Liver (tissue), 9 donors: Measurements from ENCODE around the gene ARHGEF4. TPM values are rescaled to one million over a fixed set of nuclear protein-coding genes. Genes with fewer than 3 reads are reported as not detected.

Experiments
- DNase-seq: peaks from one replicate; pipeline ENCODE4 v3.0.0-alpha.2; 2017; ENCODE audit warnings: low spot score
- H3K27ac ChIP-seq, 2 donors: one replicate each; pipeline ENCODE4 v1.7.0; 2013; ENCODE audit warnings: inconsistent platforms in 2 of 2, low read length in 2 of 2, control low read depth in 1 of 2, low read depth in 1 of 2, mild to moderate bottlenecking in 1 of 2
- H3K27me3 ChIP-seq, 4 donors: one replicate each; pipeline versions ENCODE4 v1.6.1 to v1.7.0; 2013; ENCODE audit warnings: low read length in 3 of 4, inconsistent platforms in 1 of 4, mild to moderate bottlenecking in 1 of 4, moderate library complexity in 1 of 4; ENCODE audit not compliant: control insufficient read depth in 4 of 4, insufficient read depth in 4 of 4
- H3K36me3 ChIP-seq, 4 donors: one replicate each; pipeline versions ENCODE4 v1.6.1 to v1.7.0; 2013; ENCODE audit warnings: low read length in 3 of 4, mild to moderate bottlenecking in 3 of 4, low read depth in 1 of 4, moderate library complexity in 1 of 4; ENCODE audit not compliant: control insufficient read depth in 4 of 4, insufficient read depth in 3 of 4
- H3K4me1 ChIP-seq, 4 donors: one replicate each; pipeline versions ENCODE4 v1.6.1 to v1.7.0; 2013; ENCODE audit warnings: low read length in 3 of 4, mild to moderate bottlenecking in 3 of 4, moderate library complexity in 1 of 4; ENCODE audit not compliant: control insufficient read depth in 4 of 4, insufficient read depth in 4 of 4
- H3K4me3 ChIP-seq, 3 donors: one replicate each; pipeline versions ENCODE4 v1.6.1 to v1.7.0; 2013; ENCODE audit warnings: low read length in 3 of 3, control low read depth in 1 of 3, low read depth in 1 of 3, mild to moderate bottlenecking in 1 of 3
- H3K9ac ChIP-seq, 2 donors: one replicate each; pipeline ENCODE4 v1.7.0; 2013; ENCODE audit warnings: low read length in 2 of 2, mild to moderate bottlenecking in 2 of 2, moderate library complexity in 2 of 2, control low read depth in 1 of 2, low read depth in 1 of 2
- H3K9me3 ChIP-seq, 4 donors: one replicate each; pipeline versions ENCODE4 v1.6.1 to v1.7.0; 2013; ENCODE audit warnings: low read length in 3 of 4; ENCODE audit not compliant: control insufficient read depth in 4 of 4
- ATF3 ChIP-seq: IDR thresholded peaks from 2 replicates; pipeline ENCODE4 v1.6.1; 2016; ENCODE audit warnings: antibody characterized with exemption
- CTCF ChIP-seq: fragments of 150-350 bp; IDR thresholded peaks from 2 replicates; pipeline ENCODE4 v1.5.1; 2017; ENCODE audit warnings: improper control_type of control experiment, low read depth, low read length; ENCODE audit not compliant: missing input control
- FOXA1 ChIP-seq: IDR thresholded peaks from 2 replicates; pipeline ENCODE4 v1.6.1; 2016; ENCODE audit warnings: antibody characterized with exemption
- FOXA2 ChIP-seq: IDR thresholded peaks from 2 replicates; pipeline ENCODE4 v1.6.1; 2016; ENCODE audit warnings: antibody characterized with exemption
- GABPA ChIP-seq, 2 donors: IDR thresholded peaks in 1 of 2; conservative IDR thresholded peaks in 1 of 2; 2 replicates each; pipeline ENCODE4 v1.6.1; 2016; ENCODE audit warnings: antibody characterized with exemption in 2 of 2, mild to moderate bottlenecking in 1 of 2, moderate library complexity in 1 of 2
- HNF4A ChIP-seq, 2 donors: conservative IDR thresholded peaks; 2 replicates each; pipeline ENCODE4 v1.6.1; 2016; ENCODE audit warnings: antibody characterized with exemption in 2 of 2, mild to moderate bottlenecking in 2 of 2
- HNF4G ChIP-seq: IDR thresholded peaks from 2 replicates; pipeline ENCODE4 v1.6.1; 2016; ENCODE audit warnings: antibody characterized with exemption
- RAD21 ChIP-seq, 2 donors: IDR thresholded peaks; 2 replicates each; pipeline ENCODE4 v1.6.1; 2016; ENCODE audit warnings: antibody characterized with exemption in 2 of 2, mild to moderate bottlenecking in 2 of 2
- REST ChIP-seq: IDR thresholded peaks from 2 replicates; pipeline ENCODE4 v1.6.1; 2016; ENCODE audit warnings: antibody characterized with exemption, mild to moderate bottlenecking
- RXRA ChIP-seq, 2 donors: IDR thresholded peaks; 2 replicates each; pipeline ENCODE4 v1.6.1; 2017 to 2018; ENCODE audit warnings: antibody characterized with exemption in 2 of 2, mild to moderate bottlenecking in 1 of 2
- SP1 ChIP-seq: IDR thresholded peaks from 2 replicates; pipeline ENCODE4 v1.6.1; 2018; ENCODE audit warnings: antibody characterized with exemption, mild to moderate bottlenecking
- YY1 ChIP-seq: IDR thresholded peaks from 2 replicates; pipeline ENCODE4 v1.6.1; 2016; ENCODE audit warnings: antibody characterized with exemption, mild to moderate bottlenecking
- WGBS: extraction: QIAGEN DNeasy Blood & Tissue Kit; methylation state at CpG from one replicate; pipeline ENCODE4 v1.1.7; 2013; 5-methylcytosine and 5-hydroxymethylcytosine counted together
- polyA plus RNA-seq, 2 donors: library from polyadenylated mRNA; stranded (reverse) in 1 of 2; unstranded in 1 of 2; fragments of 200-250 nt in 1 of 2; fragments of >200 nt in 1 of 2; fragmentation: Nextera tagmentation in 1 of 2; extraction: Ambion mirVana in 1 of 2; gene quantifications; one replicate each; pipeline versions ENCODE4 v1.2.1 to v1.2.3, GENCODE V29; 2013 to 2015
- total RNA-seq, 2 donors: library from RNA; depleted of rRNA; stranded (reverse); fragments of >200 nt; gene quantifications; one replicate each; pipeline ENCODE4 v1.2.3, GENCODE V29; 2014
- TF ChIP-seq, protein P1 (sequence below): IDR thresholded peaks from 2 replicates; pipeline ENCODE4 v1.6.1; 2016; ENCODE audit warnings: antibody characterized with exemption
- TF ChIP-seq, protein P2 (sequence below): IDR thresholded peaks from 2 replicates; pipeline ENCODE4 v1.6.1; 2016; ENCODE audit warnings: antibody characterized with exemption
- donor health status: healthy.
- donor health status: healthy.
- donor health status: healthy.
- donor health status: healthy.
- donor health status: healthy.

Gene ARHGEF4
- total and polyA plus RNA-seq, 4 donors, result 0.08 TPM; not detected in 2

DNA sequence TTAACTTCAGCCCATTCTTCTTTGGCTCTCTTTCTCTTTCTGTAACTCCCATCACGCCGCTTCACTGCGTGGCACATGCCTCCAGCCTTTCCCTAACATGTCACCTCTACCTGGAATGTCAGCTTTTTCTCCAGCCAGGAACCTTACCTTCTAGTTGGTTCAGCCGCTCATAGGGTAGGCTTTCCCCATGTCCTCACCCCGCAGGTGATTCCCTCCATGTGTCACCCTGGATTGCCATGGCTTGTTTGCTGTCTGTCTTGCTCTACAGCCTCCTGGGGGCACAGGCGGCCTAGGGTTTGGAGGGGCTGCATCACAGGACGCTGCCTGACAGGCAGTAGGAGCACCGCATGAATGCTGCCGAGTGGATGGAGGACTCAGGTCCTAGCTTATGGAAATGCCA, 39.2 kb downstream of the ARHGEF4 start:
- no peak for TF ChIP-seq REST
- no peak for TF ChIP-seq FOXA2
- TF ChIP-seq ATF3, result no peak
- TF ChIP-seq SP1, result no peak
- TF ChIP-seq HNF4A (conservative IDR thresholded peaks at IDR 0.05), result no peak
- TF ChIP-seq, protein P1, sequence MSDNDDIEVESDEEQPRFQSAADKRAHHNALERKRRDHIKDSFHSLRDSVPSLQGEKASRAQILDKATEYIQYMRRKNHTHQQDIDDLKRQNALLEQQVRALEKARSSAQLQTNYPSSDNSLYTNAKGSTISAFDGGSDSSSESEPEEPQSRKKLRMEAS, result no peak
- no peak overlapping the region for H3K27ac ChIP-seq
- DNase-seq, result no peak
- peaks cover 0 to 3% (median 0%) of the 10 kb centered on the region in 4 donors for H3K9me3 ChIP-seq
- no peak overlapping the region for H3K4me3 ChIP-seq
- H3K36me3 ChIP-seq, result no peaks in the 10 kb centered on the region
- H3K4me1 ChIP-seq, result no peaks in the 10 kb centered on the region
- H3K27me3 ChIP-seq, result peaks cover 0 to 3% (median 0%) of the 10 kb centered on the region in 4 donors
- 82% methylated on average over 9 of the region's 9 CpGs for WGBS
- H3K9ac ChIP-seq, result no peak overlapping the region

DNA sequence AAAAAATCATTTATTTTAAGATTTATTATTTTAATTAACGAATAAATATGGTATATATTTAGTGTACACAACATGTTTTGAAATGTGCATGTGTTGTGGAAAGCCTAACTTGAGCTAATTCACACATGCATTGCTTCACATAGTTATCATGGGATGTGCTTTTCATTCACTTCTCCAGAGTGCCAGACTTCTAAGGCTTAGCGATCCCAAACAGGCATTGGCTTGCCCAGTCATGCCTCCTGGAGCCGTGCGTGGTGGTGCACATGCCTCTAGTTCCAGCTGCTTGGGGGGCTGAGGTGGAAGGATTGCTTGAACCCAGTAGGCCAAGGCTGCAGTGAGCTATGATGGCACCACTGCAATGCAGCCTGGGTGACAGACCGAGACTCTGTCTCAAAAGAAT, 40.5 kb downstream of the ARHGEF4 start:
- H3K9ac ChIP-seq, result no peak overlapping the region
- DNase-seq, result no peak
- no peaks in the 10 kb centered on the region for H3K36me3 ChIP-seq
- H3K9me3 ChIP-seq, result peaks cover 0 to 3% (median 0%) of the 10 kb centered on the region in 4 donors
- peaks cover 0 to 3% (median 0%) of the 10 kb centered on the region in 4 donors for H3K27me3 ChIP-seq
- no peaks in the 10 kb centered on the region for H3K4me1 ChIP-seq
- H3K4me3 ChIP-seq, result no peak overlapping the region
- TF ChIP-seq RAD21 (IDR thresholded peaks at IDR 0.05) (no peak), FOXA2 (no peak), YY1 (no peak), FOXA1 (no peak), CTCF (no peak), RXRA (IDR thresholded peaks at IDR 0.05) (no peak), REST (no peak), GABPA (IDR thresholded peaks at IDR 0.05 in 1 of 2, conservative IDR thresholded peaks at IDR 0.05 in 1 of 2) (no peak), SP1 (no peak), ATF3 (no peak), HNF4G (no peak)
- TF ChIP-seq, protein P2, sequence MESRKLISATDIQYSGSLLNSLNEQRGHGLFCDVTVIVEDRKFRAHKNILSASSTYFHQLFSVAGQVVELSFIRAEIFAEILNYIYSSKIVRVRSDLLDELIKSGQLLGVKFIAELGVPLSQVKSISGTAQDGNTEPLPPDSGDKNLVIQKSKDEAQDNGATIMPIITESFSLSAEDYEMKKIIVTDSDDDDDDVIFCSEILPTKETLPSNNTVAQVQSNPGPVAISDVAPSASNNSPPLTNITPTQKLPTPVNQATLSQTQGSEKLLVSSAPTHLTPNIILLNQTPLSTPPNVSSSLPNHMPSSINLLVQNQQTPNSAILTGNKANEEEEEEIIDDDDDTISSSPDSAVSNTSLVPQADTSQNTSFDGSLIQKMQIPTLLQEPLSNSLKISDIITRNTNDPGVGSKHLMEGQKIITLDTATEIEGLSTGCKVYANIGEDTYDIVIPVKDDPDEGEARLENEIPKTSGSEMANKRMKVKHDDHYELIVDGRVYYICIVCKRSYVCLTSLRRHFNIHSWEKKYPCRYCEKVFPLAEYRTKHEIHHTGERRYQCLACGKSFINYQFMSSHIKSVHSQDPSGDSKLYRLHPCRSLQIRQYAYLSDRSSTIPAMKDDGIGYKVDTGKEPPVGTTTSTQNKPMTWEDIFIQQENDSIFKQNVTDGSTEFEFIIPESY, result no peak
- TF ChIP-seq, protein P1, result no peak
- WGBS, result 78% methylated on average over 5 of the region's 5 CpGs
- H3K27ac ChIP-seq, result no peak overlapping the region
